HEK293T (cell line): ENCODE measurements around the gene C6orf163.

Experiments
- CTCF ChIA-PET: fragments of 350-600 bp; formaldehyde crosslinking; extraction: SDS; loops from one replicate; lab custom pipeline; 2021; ENCODE audit warnings: antibody characterized with exemption, inconsistent platforms; lab: Yijun Ruan, JAX
- POLR2A ChIA-PET: fragments of 350-600 bp; formaldehyde crosslinking; extraction: SDS; loops from one replicate; lab custom pipeline; 2020; ENCODE audit warnings: antibody characterized with exemption, inconsistent platforms; lab: Yijun Ruan, JAX
- DNase-seq: peaks from one replicate; pipeline ENCODE4 v3.0.0; 2012; ENCODE audit warnings: mixed read lengths; ENCODE audit errors: extremely low spot score
- ARNT ChIP-seq: fragments of 450-650 bp; IDR thresholded peaks from 2 replicates; pipeline ENCODE4 v1.6.1; 2017; ENCODE audit warnings: mild to moderate bottlenecking
- BHLHE40 ChIP-seq: fragments of 450-650 bp; IDR thresholded peaks from 2 replicates; pipeline ENCODE4 v1.6.1; 2016; ENCODE audit warnings: mild to moderate bottlenecking, moderate library complexity, borderline replicate concordance
- CTBP1 ChIP-seq: fragments of 450-650 bp; IDR thresholded peaks from 2 replicates; pipeline ENCODE4 v1.6.1; 2016; ENCODE audit warnings: borderline replicate concordance
- ELF4 ChIP-seq: fragments of 450-650 bp; IDR thresholded peaks from 2 replicates; pipeline ENCODE4 v1.6.1; 2017; ENCODE audit warnings: antibody characterized with exemption
- FOXA1 ChIP-seq: fragments of 450-650 bp; IDR thresholded peaks from 2 replicates; pipeline ENCODE4 v1.6.1; 2016; ENCODE audit warnings: mild to moderate bottlenecking
- FOXK2 ChIP-seq: fragments of 450-650 bp; IDR thresholded peaks from 2 replicates; pipeline ENCODE4 v1.6.1; 2016; ENCODE audit warnings: mild to moderate bottlenecking
- FOXM1 ChIP-seq: fragments of 450-650 bp; IDR thresholded peaks from 2 replicates; pipeline ENCODE4 v1.6.1; 2017; ENCODE audit warnings: mild to moderate bottlenecking, borderline replicate concordance
- HDGF ChIP-seq: fragments of 450-650 bp; IDR thresholded peaks from 2 replicates; pipeline ENCODE4 v1.6.1; 2017; ENCODE audit warnings: antibody characterized with exemption, borderline replicate concordance
- L3MBTL2 ChIP-seq: fragments of 450-650 bp; conservative IDR thresholded peaks from 2 replicates; pipeline ENCODE4 v1.6.1; 2016; ENCODE audit warnings: mild to moderate bottlenecking
- LEF1 ChIP-seq: fragments of 450-650 bp; IDR thresholded peaks from 2 replicates; pipeline ENCODE4 v1.6.1; 2017; ENCODE audit warnings: mild to moderate bottlenecking, borderline replicate concordance
- NFRKB ChIP-seq: fragments of 450-650 bp; IDR thresholded peaks from 2 replicates; pipeline ENCODE4 v1.6.1; 2016; ENCODE audit warnings: mild to moderate bottlenecking, moderate library complexity
- SP1 ChIP-seq: fragments of 450-650 bp; IDR thresholded peaks from 2 replicates; pipeline ENCODE4 v1.6.1; 2017
- SUZ12 ChIP-seq: fragments of 450-650 bp; IDR thresholded peaks from 2 replicates; pipeline ENCODE4 v1.6.1; 2016; ENCODE audit warnings: mild to moderate bottlenecking
- TARDBP ChIP-seq: fragments of 450-650 bp; IDR thresholded peaks from 2 replicates; pipeline ENCODE4 v1.6.1; 2016
- ZNF384 ChIP-seq: fragments of 450-650 bp; IDR thresholded peaks from 2 replicates; pipeline ENCODE4 v1.6.1; 2016
- TF ChIP-seq, protein P1 (sequence below): fragments of 450-650 bp; IDR thresholded peaks from 2 replicates; pipeline ENCODE4 v1.6.1; 2016

The C6orf163 gene

DNA sequence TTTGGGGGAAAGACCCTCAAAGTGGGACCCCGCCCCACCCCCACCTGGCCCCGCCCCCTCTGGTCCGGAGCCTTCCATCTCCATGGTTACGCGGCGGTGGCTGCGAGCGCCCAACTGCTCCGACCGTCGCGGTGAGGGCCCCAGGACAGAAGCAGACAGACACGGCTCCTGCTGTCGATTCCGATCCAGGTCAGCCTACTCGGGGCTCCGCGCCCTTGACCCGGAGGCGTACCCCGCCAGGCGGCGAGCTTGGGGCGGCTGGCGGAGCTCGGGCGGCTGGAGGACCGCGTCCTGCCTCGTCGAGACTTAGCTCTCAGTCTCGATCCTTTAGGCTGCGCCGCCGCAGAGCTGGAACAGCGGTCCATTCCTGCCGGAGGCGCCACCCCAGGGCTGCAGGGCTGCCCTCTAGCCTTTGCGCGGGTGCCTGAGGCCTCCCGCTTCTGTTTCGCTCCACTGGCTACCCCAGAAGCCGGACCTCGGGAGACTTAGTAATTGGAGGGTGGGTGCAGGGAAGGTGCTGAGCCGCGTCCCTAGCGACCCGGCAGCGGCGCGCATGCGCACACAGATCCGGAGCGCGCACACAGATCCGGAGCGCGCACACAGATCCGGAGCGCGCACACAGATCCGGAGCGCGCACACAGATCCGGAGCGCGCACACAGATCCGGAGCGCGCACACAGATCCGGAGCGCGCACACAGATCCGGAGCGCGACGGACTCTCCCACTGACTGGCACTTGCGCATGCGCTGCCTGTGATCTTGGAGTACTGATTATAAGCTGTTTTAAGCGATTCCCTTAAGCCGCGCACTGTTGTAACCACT, 63.5 kb downstream of the C6orf163 start, which contains the start of gene CFAP206:
TSS of gene CFAP206 (plus strand) at position 72 of the 820 bp plus-strand sequence. CDS start 1,868 bp downstream, outside the sequence.
- no peak for TF ChIP-seq L3MBTL2
- TF ChIP-seq SUZ12 = no peak
- TF ChIP-seq CTBP1 = no peak
- no peak for TF ChIP-seq ZNF384
- TF ChIP-seq LEF1 = no peak
- TF ChIP-seq FOXK2 = no peak
- no peak for TF ChIP-seq BHLHE40
- TF ChIP-seq FOXM1 = no peak
- TF ChIP-seq ELF4 = no peak
- TF ChIP-seq SP1 = no peak
- no peak for TF ChIP-seq ARNT
- TF ChIP-seq FOXA1 = no peak
- TF ChIP-seq NFRKB = no peak
- no peak for TF ChIP-seq TARDBP
- TF ChIP-seq HDGF = no peak
- TF ChIP-seq, protein P1, sequence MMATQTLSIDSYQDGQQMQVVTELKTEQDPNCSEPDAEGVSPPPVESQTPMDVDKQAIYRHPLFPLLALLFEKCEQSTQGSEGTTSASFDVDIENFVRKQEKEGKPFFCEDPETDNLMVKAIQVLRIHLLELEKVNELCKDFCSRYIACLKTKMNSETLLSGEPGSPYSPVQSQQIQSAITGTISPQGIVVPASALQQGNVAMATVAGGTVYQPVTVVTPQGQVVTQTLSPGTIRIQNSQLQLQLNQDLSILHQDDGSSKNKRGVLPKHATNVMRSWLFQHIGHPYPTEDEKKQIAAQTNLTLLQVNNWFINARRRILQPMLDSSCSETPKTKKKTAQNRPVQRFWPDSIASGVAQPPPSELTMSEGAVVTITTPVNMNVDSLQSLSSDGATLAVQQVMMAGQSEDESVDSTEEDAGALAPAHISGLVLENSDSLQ = no peak
- ChIA-PET POLR2A (interaction anchor here (1.1 to 1.2 kb wide), 3 partner anchors 182 to 291 kb away, joined by 3 to 4 read pairs (median 3); partner anchors contain the start of genes ORC3, RARS2 and ZNF292), CTCF (no interaction called here)
- peak; percentile 85 for DNase-seq

DNA sequence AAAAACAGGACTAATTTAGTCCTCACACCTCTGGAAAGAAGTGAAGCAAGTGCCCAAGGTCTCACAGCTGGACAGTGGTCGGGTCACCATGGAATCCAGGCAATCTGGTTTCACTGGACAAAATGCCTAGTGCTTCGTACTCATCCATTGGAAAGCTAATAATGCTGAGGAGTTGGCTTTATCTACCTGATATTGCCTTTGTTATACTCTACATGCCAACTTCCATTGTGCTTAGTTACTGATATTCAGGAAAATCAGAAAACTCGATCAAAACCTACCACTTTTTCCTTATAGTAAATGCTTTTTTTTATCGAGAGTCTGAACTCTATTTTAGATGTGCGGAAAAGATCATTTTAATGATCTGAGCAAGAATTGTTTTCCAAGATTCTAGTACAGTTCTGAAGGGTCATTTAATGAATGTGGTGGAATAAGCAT, 64.1 kb downstream of the C6orf163 start:
- ChIA-PET CTCF (no interaction called here), POLR2A (interaction anchor here (1.1 to 1.2 kb wide), 3 partner anchors 181 to 291 kb away, joined by 3 to 4 read pairs (median 3); partner anchors contain the start of genes ORC3, RARS2 and ZNF292)
- no peak for DNase-seq
- TF ChIP-seq LEF1 (no peak), L3MBTL2 (no peak), CTBP1 (no peak), BHLHE40 (no peak), ELF4 (no peak), FOXK2 (no peak), FOXM1 (no peak), SUZ12 (no peak), FOXA1 (no peak), ARNT (no peak)
